Left colon (tissue), 2 donors: ENCODE results near the gene HORMAD2. TPM values are rescaled to one million over a fixed set of nuclear protein-coding genes. Genes with fewer than 3 reads are reported as not detected.
A peak's percentile ranks its signal among the peaks of the same experiment; 100 is the strongest.
"Not testable (repeated sequence)": the region's sequence is repeated elsewhere in the genome, so short reads cannot be mapped to it uniquely, and the experiment has no call there.

Source experiments
- ATAC-seq: fragments of 200-7000 bp; cut with Tn5 transposase; one replicate; pipeline ENCODE4 v1.9.1; 2020; ENCODE audit warnings: mild to moderate bottlenecking, moderate library complexity
- DNase-seq, 2 donors: peaks; one replicate each; pipeline ENCODE4 v3.0.0-alpha.2; 2020
- intact Hi-C, 2 donors: fragments of 100-400 bp; cut with DNase I in 1 of 2; cut with micrococcal nuclease in 1 of 2; formaldehyde crosslinking; loops; one replicate each; pipeline versions ENCODE4 v1.11.2 to v1.14.0; 2022; cut with DNase I, micrococcal nuclease
- total RNA-seq, 2 donors: library from RNA; stranded (reverse); fragmentation: NEBNext Ultra II Directional; extraction: Animal tissue kit (Norgen Biotek cat#: 25700); gene quantifications; one replicate each; pipeline ENCODE4 v1.2.1, GENCODE V29; 2021
- donor health status: DM: no; HTN: no; CAD: no.
- donor health status: DM: yes; HTN: yes; CAD: no.

HORMAD2 gene
- total RNA-seq, 2 donors from 2014 or later: not detected

DNA sequence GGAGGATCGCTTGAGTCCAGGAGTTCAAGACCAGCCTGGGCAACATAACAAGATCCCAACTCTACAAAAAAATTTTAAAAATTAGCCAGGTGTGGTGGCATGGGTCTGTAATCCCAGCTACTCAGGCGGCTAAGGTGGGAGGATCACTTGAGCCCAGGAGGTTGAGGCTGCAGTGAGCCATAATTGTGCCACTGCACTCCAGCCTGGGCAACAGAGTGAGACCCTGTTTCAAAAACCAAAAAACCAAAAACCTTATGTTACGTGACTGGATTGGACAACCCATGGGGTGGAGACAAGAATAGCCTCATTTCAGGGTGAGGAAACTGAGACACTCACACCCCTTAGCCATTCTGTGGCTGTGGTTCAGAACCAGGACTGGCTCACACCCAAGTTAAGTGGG lies 136.0 kb downstream of the HORMAD2 start:
- intact Hi-C loops, DNase-seq, ATAC-seq: not testable (repeated sequence)

DNA sequence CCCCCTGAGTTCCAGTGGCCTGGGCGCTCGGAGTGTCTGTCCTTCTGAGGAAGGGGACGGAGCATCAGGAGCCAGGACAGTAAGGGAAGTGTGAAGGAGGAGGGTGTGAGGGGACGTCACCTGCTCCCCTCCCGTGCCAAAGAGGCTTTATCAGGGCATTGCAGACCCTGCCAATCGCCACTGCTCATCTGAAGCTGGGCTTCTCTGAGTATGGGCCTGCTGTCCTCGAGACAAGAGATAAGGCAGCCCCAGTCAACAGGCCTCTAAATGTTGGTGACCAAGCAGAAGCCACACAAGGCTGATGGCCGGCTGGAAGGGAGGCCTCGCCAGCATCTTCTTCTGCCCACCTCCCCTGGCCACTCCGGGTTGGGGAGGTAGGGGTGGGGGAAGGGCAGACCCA lies 136.4 kb downstream of the HORMAD2 start:
- intact Hi-C loops: no loop called here
- DNase-seq: no peak
- ATAC-seq: no peak

DNA sequence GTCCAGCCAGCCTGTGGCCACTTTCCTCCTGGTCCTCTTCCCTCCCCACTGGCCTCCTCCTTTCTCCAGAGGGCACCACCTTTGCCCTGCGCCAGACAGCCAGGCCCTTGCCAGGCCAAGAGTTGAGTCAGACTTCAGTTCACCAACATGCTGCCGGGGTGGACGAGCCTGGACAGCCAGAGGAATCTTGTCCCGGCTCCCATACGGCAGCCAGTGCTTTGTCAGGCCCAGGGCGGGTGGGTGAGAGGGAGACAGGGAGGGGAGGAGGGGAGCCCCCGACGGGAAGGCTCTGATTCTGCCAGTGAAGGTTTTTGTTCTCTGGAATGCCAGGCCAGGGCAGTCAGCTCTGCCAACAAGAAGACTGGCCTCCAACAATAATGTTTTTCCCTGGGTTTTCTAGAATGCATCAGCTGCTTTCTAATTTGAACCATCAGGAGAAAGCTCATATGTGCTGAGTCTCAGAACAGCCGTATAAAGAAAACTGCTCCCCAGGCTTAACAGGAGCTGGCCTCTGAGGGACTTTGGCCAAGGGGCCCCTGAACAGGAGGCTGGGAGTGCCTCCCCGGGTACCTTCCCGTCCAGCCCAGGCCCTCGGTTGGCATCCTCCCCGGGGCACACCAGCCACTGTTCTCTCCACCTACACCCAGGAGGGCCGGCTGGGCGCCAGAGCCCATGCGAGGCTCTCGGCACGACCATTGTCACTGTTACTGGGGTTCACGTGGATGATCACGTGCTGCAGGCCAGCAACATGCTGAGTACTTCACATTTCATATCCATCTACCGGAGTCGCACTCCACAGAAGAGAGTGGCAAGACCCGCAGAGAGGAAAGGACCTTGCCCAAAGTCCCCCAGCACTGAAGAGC lies 137.7 kb downstream of the HORMAD2 start:
- no peak for DNase-seq
- no peak for ATAC-seq
- intact Hi-C loops: no loop called here

DNA sequence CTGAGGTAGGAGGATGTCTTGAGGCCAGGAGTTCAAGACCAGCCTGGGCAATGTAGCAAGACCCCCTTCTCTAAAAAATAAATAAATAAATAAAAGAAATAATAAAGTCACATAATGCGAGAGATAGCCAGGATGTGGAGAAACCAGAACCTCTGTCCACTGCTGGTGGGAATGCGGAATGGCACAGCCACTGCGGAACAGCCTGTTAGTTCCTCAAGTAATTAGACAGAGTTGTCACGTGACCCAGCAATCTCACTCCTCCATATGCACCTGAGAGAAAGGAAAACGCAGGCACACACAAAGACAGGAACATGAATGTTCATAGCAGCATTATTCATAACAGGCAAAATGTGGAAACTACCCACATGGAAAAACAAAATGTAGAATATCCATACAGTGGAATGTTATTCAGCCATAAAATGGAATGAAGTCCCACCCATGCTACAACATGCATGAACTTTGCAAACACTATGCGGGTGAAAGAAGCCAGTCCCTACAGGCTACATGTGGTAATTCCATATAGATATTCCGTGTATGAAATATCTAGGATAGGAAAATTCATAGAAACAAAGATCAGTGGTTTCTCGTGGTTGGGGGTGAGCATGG lies 138.9 kb downstream of the HORMAD2 start:
- no peak for DNase-seq
- intact Hi-C loops: no loop called here

DNA sequence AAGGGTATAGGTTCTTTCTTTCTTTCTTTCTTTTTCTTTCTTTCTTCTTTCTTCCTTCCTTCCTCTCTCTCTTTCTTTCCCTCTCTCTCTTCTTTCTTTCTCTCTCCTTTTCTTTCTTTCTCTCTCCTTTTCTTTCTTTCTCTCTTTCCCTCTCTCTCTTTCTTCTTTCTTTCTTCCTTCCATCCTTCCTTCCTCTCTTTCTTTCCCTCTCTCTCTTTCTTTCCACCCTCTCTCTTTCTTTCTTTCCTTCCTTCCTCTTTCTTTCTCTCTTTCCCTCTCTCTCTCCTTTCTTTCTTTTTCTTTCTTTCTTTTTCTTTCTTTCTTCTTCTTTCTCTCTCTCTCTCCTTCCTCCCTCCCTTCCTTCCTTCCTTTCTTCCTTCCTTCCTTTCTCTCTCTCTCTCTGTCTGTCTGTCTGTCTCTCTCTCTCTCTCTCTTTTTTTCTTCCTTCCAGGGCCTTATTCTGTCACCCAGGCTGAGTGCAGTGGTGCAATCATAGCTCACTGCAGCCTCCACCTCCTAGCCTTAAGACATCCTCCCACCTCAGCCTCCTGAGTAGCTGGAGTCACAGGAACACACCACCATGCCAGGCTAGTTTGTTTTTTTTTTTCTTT lies 139.5 kb downstream of the HORMAD2 start:
- no peak for DNase-seq
- ATAC-seq: no peak
- intact Hi-C loops: no loop called here

More for the DNA sequence above, 138.9 kb downstream of the HORMAD2 start:
- ATAC-seq: no peak

DNA sequence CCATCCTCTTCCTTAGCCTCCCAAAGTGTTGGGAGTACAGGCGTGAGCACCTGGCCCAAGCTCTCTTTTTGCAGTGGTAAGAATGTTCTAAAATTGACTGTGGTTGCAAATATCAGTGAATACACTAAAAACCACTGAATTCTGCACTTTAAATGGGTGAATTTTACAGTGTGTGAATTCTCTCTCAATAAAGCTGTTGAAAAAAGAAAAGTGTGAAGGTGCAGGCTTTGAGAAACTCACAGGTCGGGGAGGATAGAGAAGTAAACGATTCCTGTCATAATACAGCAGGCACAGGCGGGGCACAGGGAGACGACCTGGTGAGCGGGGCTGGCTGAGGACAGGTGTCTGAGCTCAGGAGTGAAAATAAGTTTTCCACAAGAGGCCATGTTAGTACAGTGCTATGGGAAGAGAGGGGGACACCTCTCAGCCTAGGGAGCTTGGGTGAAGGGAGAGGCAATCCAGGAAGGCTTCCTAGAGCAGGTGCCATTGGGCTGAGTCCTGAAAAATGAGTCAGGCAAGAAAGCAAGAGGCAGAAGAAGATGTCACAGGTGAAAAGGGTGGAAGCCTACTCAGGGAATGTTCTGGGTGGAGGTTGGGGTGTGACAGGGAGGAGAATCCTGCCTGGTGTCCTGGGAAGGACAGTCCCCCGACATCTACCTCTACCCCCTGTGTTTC lies 140.2 kb downstream of the HORMAD2 start:
- ATAC-seq (no peak), DNase-seq (no peak)
- intact Hi-C loops: no loop called here

DNA sequence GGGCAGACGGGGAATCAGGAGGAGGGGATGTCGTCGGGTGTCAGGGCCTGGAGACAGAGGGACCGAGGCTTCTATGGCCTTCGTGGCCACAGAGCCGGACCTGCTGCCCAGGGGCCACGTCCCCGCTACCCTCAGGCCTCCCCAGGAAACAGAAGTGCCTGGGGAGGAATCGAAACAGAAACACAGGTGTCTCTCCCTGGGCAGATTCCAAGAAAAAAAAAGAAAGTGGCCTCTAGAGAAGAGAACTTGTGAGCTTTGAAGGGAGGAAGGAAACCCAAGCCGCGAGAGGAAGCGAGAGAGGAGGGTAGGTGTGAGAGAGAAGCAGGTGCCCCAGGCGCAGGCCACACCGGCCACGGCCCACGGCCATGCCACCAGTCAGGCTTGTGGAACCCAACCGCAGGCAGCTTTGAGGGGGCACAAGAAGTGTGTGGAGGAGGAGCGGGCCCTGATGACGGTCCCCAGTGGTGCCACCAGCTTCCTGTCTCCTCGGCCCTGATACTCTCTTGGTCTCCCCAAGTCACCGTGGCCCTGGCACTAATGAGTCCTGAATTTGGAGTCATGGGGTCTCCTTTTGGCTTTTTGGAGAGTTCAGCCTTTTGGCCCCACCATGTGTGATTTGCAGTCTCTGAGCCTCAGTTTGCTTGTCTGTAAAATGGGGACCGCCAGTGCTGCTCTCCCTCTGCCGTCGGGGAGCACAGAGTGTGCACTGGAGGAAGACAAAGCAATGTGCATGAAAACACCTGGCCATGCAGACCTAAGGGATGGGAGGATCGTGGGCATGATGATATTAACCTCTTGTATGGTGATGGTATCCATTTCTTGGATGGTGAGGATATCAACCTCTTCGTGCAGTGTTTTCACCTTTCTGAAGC lies 141.1 kb downstream of the HORMAD2 start:
- intact Hi-C loops: no loop called here

DNA sequence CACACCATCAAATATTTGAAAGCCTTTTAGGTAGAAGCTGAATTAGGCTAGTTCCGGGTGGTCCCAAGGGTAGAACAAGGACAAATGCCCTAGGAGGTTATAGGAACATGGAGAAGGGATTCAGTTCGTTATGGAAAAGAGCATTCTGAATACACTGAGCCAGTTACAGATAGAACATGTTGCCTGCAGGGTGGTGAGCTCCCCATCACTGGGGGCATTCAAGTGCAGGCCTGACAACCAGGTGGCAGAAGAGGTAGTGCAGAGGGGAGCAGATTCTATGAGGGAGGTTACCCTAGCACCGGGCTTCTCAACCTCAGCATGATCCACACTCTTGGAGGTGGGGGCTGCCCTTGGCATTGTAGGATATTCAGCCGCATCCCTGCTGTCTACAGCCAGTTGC lies 142.1 kb downstream of the HORMAD2 start:
- intact Hi-C loops: no loop called here
- DNase-seq (no peak), ATAC-seq (no peak)

More for the DNA sequence above, 141.1 kb downstream of the HORMAD2 start:
- DNase-seq: peak in 1 of 2 donors; percentile 40
- ATAC-seq: peak; percentile 30

DNA sequence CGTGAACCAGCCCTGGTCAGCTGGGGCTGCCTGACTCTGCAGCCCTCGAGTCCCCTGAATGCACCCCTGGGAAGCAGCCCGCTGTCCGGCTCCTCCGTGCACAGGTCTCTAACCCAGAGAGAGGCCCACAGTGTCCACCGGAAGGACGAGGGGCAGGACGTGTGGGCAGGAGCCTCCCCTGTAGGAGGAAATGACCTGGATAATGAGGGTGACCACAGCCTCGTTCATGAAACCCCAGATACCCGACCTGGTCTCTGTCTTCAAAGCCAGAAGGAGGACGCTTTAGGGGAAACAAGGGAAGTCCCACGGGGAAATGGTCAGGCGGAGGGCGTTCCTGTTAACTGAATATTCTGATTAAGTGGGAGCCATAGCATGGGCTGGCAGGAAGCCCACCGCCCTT lies 143.0 kb downstream of the HORMAD2 start:
- DNase-seq: no peak
- no peak for ATAC-seq
- intact Hi-C loops: no loop called here

DNA sequence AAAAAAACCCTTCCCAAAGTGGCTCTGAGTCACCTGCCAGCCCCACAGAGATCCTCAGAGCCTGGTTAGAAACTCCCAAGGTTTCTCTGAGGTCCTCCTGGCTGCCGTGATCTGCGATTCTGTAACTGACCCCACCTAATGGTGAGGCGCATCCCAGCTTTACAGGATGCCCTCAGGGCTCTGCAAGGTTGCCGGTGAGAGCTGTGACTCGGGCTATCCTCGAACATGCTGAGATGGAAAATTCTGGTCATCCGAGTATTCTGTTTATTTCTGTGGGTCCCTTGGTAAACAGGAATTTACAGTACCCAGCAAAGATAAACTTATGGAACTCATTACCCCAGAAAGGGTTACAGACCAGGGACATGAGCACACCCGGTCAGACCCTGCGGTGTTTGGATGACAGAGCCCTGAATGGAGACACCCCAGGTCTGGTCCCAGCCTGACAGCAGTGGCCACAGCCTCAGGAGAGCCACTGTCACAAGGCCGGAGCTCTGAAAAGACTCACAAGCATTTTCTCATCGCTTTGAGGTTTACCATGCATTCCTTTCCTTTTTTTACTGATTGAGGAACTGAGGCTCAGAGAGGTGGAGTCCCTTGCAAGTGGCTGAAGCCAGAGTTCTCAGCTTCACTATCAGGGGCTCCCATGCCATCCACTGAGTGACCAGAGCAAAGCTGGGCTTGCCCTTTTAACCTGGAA lies 144.0 kb downstream of the HORMAD2 start:
- intact Hi-C loops: no loop called here

DNA sequence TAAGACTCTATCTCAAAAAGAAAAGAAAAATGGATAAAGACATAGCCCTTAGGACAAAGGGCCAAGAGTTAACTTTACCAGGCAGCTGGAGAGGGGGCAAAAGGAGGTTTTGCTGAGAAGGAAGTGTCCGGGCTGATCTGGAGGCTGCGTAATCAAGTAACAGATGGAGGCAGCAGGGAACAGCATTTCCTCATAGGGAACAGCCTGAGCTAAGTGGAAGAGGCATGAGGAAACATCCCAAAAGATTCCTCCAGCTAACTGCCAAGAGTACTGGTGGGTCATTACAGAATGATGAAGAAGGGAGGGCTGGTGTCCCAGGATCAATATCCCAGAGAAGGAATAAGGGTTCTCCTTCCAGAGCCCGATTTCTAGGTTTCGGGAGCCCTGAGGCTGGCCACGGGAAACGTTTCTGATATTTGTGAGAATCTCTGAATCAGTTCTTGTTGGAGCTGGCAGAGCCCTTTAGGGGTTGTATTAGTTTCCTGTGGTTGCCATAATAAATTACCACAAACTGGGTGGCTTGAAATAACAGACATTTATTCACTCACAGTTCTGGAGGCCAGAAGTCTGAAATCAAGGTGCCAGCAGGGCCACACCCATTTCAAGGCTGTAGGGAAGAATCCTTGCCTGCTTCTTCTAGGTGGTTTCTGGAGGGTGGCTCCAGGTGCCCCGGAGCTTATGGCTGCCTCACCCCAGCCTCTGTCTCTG lies 145.1 kb downstream of the HORMAD2 start:
- DNase-seq (no peak), ATAC-seq (no peak)
- intact Hi-C loops: no loop called here

More for the DNA sequence above, 144.0 kb downstream of the HORMAD2 start:
- no peak for ATAC-seq
- no peak for DNase-seq

DNA sequence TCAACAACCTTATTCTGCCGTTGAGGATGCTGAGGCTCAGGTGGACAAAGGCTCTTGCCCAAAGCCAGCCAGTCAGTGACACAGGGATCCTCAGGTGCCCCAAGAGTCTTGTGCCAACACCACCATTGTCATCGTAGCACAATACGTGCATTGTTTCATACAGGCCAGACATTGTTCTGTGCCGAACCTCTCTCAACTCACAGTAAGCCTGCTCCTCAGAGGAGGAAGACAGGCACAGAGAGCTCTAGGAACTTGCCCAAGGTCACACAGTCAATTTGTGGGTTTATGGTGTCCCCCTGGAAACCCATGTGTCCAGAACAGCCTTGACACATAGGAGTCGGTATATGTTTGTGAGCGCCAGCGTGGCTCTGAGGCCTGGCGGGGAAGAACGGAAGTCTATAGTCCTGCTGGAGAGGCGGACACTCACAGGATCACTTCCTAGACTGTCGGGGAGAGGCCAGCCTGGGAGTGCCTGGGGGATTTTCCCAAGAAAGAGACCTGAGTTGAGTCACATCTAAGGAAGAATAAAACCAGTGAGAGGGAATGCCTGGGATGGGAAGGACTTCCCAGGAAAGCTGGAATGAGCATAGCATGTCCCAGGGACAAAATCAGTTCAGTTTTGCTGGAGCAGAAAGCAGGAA lies 146.0 kb downstream of the HORMAD2 start:
- intact Hi-C loops: no loop called here
- peak; percentile 34 for ATAC-seq
- no peak for DNase-seq

Other genes with a start within 250 kb of the HORMAD2 start
- gene ASCC2, start 242.2 kb upstream of the HORMAD2 start, total RNA-seq: 10 to 100 TPM; 63.0 to 71.3 TPM
- 10 to 100 TPM; 43.8 to 44.6 TPM for gene MTMR3, start 197.3 kb upstream of the HORMAD2 start, total RNA-seq
- 10 to 100 TPM in 1 of 2 donors, 1 to 10 TPM in 1; 8.2 to 11.7 TPM for gene LIF, start 166.3 kb downstream of the HORMAD2 start, total RNA-seq
- under 1 TPM in 1 of 2 donors, not detected in 1; 0.20 TPM for gene OSM, start 186.4 kb downstream of the HORMAD2 start, total RNA-seq
- gene CASTOR1, start 209.0 kb downstream of the HORMAD2 start, total RNA-seq: 1 to 10 TPM; 3.7 to 4.2 TPM
- 10 to 100 TPM; 32.0 to 41.2 TPM for gene TBC1D10A, start 246.5 kb downstream of the HORMAD2 start, total RNA-seq